Measurements from ENCODE around the gene OMG. TPM values are rescaled to one million over a fixed set of nuclear protein-coding genes. Genes with fewer than 3 reads are reported as not detected.
"Not testable (repeated sequence)": the region's sequence is repeated elsewhere in the genome, so short reads cannot be mapped to it uniquely, and the experiment has no call there.

OMG gene
- total RNA-seq, 1 donor from 2014 or later, result not detected

DNA sequence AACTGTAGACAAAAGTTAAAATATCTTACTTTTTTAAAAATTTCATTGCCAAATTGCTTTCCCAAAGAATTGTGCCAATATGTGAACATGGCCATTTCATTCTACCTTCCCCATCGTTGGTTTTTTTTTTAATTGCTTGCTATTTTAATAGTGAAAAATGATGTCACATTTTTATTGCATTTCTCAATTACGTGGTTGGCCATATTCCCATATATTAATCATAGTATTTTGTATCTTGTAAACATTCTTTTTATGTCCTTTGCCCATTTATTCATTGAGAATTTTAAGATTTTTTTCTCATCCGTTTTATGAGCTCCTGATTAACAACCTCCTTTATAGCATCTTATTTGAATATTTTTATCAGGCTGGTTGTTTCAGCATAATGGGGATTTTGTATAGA is 7.2 kb downstream of the OMG start:
- TF ChIP-seq, protein P1, sequence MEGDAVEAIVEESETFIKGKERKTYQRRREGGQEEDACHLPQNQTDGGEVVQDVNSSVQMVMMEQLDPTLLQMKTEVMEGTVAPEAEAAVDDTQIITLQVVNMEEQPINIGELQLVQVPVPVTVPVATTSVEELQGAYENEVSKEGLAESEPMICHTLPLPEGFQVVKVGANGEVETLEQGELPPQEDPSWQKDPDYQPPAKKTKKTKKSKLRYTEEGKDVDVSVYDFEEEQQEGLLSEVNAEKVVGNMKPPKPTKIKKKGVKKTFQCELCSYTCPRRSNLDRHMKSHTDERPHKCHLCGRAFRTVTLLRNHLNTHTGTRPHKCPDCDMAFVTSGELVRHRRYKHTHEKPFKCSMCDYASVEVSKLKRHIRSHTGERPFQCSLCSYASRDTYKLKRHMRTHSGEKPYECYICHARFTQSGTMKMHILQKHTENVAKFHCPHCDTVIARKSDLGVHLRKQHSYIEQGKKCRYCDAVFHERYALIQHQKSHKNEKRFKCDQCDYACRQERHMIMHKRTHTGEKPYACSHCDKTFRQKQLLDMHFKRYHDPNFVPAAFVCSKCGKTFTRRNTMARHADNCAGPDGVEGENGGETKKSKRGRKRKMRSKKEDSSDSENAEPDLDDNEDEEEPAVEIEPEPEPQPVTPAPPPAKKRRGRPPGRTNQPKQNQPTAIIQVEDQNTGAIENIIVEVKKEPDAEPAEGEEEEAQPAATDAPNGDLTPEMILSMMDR (IDR thresholded peaks at IDR 0.05; ENCODE audit: unreplicated experiment), result no peak
- H3K27ac Mint-ChIP-seq (ENCODE audit: unreplicated experiment), result no peak overlapping the region
- no peaks in the 10 kb centered on the region for H3K9me3 Mint-ChIP-seq (ENCODE audit: unreplicated experiment)
- H3K27me3 Mint-ChIP-seq (ENCODE audit: unreplicated experiment), result no peaks in the 10 kb centered on the region
- no peak overlapping the region for H3K4me3 Mint-ChIP-seq (ENCODE audit: unreplicated experiment)
- peaks cover 4% of the 10 kb centered on the region for H3K36me3 Mint-ChIP-seq (ENCODE audit: low read depth, unreplicated experiment)
- H3K4me1 Mint-ChIP-seq (ENCODE audit: unreplicated experiment), result no peaks in the 10 kb centered on the region
- no peak for DNase-seq (ENCODE audit: low spot score)

- H3K27ac Mint-ChIP-seq (ENCODE audit: unreplicated experiment), result not testable (repeated sequence)
Observed at GRCh38 chr17:31287932-31288331, 9.1 kb downstream of the OMG start.

GRCh38 chr17:31286587-31286986 is 10.5 kb downstream of the OMG start:
- TF ChIP-seq, protein P1 (IDR thresholded peaks at IDR 0.05; ENCODE audit: unreplicated experiment), result no peak
- no peak for DNase-seq (ENCODE audit: low spot score)
- no peaks in the 10 kb centered on the region for H3K4me1 Mint-ChIP-seq (ENCODE audit: unreplicated experiment)
- H3K4me3 Mint-ChIP-seq (ENCODE audit: unreplicated experiment), result no peak overlapping the region
- no peak overlapping the region for H3K27ac Mint-ChIP-seq (ENCODE audit: unreplicated experiment)
- H3K36me3 Mint-ChIP-seq (ENCODE audit: low read depth, unreplicated experiment), result peaks cover 12% of the 10 kb centered on the region
- no peaks in the 10 kb centered on the region for H3K27me3 Mint-ChIP-seq (ENCODE audit: unreplicated experiment)
- no peaks in the 10 kb centered on the region for H3K9me3 Mint-ChIP-seq (ENCODE audit: unreplicated experiment)

More at GRCh38 chr17:31287932-31288331, 9.1 kb downstream of the OMG start:
- H3K27me3 Mint-ChIP-seq (ENCODE audit: unreplicated experiment); H3K36me3 Mint-ChIP-seq (ENCODE audit: low read depth, unreplicated experiment); H3K9me3 Mint-ChIP-seq (ENCODE audit: unreplicated experiment); H3K4me1 Mint-ChIP-seq (ENCODE audit: unreplicated experiment); H3K4me3 Mint-ChIP-seq (ENCODE audit: unreplicated experiment); DNase-seq (ENCODE audit: low spot score): not testable (repeated sequence)

GRCh38 chr17:31283841-31284240 is 13.2 kb downstream of the OMG start:
- no peak for DNase-seq (ENCODE audit: low spot score)
- TF ChIP-seq, protein P1 (IDR thresholded peaks at IDR 0.05; ENCODE audit: unreplicated experiment), result no peak

GRCh38 chr17:31281061-31281460 is 16.0 kb downstream of the OMG start:
- no peak for DNase-seq (ENCODE audit: low spot score)
- Mint-ChIP-seq H3K4me3 (ENCODE audit: unreplicated experiment) (no peak overlapping the region), H3K4me1 (ENCODE audit: unreplicated experiment) (no peaks in the 10 kb centered on the region), H3K9me3 (ENCODE audit: unreplicated experiment) (no peaks in the 10 kb centered on the region), H3K27ac (ENCODE audit: unreplicated experiment) (no peak overlapping the region), H3K36me3 (ENCODE audit: low read depth, unreplicated experiment) (peaks cover 13% of the 10 kb centered on the region), H3K27me3 (ENCODE audit: unreplicated experiment) (no peaks in the 10 kb centered on the region)
- TF ChIP-seq, protein P1 (IDR thresholded peaks at IDR 0.05; ENCODE audit: unreplicated experiment), result no peak

More at GRCh38 chr17:31283841-31284240, 13.2 kb downstream of the OMG start:
- peaks cover 18% of the 10 kb centered on the region for H3K36me3 Mint-ChIP-seq (ENCODE audit: low read depth, unreplicated experiment)
- no peaks in the 10 kb centered on the region for H3K27me3 Mint-ChIP-seq (ENCODE audit: unreplicated experiment)
- H3K4me3 Mint-ChIP-seq (ENCODE audit: unreplicated experiment), result no peak overlapping the region
- H3K4me1 Mint-ChIP-seq (ENCODE audit: unreplicated experiment), result no peaks in the 10 kb centered on the region
- H3K27ac Mint-ChIP-seq (ENCODE audit: unreplicated experiment), result no peak overlapping the region
- H3K9me3 Mint-ChIP-seq (ENCODE audit: unreplicated experiment), result no peaks in the 10 kb centered on the region

Data from endothelial cell (in vitro differentiated cells).